Natural killer cell (primary cell): ENCODE results near the gene SLC25A48. TPM values are rescaled to one million over a fixed set of nuclear protein-coding genes. Genes with fewer than 3 reads are reported as not detected.

Source experiments
- ATAC-seq, 3 donors: fragments of 150-1000 bp in 2 of 3; fragments of 200-7000 bp in 1 of 3; cut with Tn5 transposase; 1 replicate in 1 of 3; 2 replicates in 2 of 3; pipeline ENCODE4 v1.10.0; 2021; ENCODE audit warnings: mild to moderate bottlenecking in 2 of 3, moderate library complexity in 2 of 3
- DNase-seq, 2 donors: peaks; one replicate each; pipeline versions ENCODE4 v3.0.0 to v3.0.0-alpha.2; 2013 to 2021; ENCODE audit warnings: mixed read lengths in 1 of 2
- H3K27ac ChIP-seq: one replicate; pipeline ENCODE4 v1.5.1; 2013; ENCODE audit warnings: mild to moderate bottlenecking, low read length
- H3K27me3 ChIP-seq: one replicate; pipeline ENCODE4 v1.6.1; 2013; ENCODE audit warnings: low read length; ENCODE audit not compliant: control insufficient read depth, insufficient read depth
- H3K36me3 ChIP-seq: one replicate; pipeline ENCODE4 v1.6.1; 2013; ENCODE audit warnings: low read length; ENCODE audit not compliant: control insufficient read depth, insufficient read depth
- H3K4me1 ChIP-seq: one replicate; pipeline ENCODE4 v1.6.1; 2013; ENCODE audit warnings: low read length; ENCODE audit not compliant: control insufficient read depth, insufficient read depth
- H3K4me3 ChIP-seq: one replicate; pipeline ENCODE4 v1.5.1; 2013; ENCODE audit warnings: low read length
- H3K9me3 ChIP-seq: one replicate; pipeline ENCODE4 v1.6.1; 2013; ENCODE audit warnings: low read length; ENCODE audit not compliant: control insufficient read depth, insufficient read depth
- H3K27ac Mint-ChIP-seq, 2 donors: one replicate each; pipeline ENCODE4 v1.8.0; 2022; ENCODE audit warnings: mild to moderate bottlenecking in 2 of 2, mixed read lengths in 2 of 2, moderate library complexity in 1 of 2
- H3K27me3 Mint-ChIP-seq, 2 donors: one replicate each; pipeline ENCODE4 v1.8.0; 2022; ENCODE audit warnings: low read depth in 2 of 2, mixed read lengths in 2 of 2
- H3K36me3 Mint-ChIP-seq: one replicate; pipeline ENCODE4 v1.8.0; 2022; ENCODE audit warnings: mixed read lengths
- H3K4me1 Mint-ChIP-seq, 2 donors: one replicate each; pipeline ENCODE4 v1.8.0; 2022; ENCODE audit warnings: mixed read lengths in 2 of 2
- H3K4me3 Mint-ChIP-seq: one replicate; pipeline ENCODE4 v1.8.0; 2022; ENCODE audit warnings: mild to moderate bottlenecking, moderate library complexity, mixed read lengths
- H3K9me3 Mint-ChIP-seq, 2 donors: one replicate each; pipeline ENCODE4 v1.8.0; 2022; ENCODE audit warnings: mixed read lengths in 2 of 2
- WGBS: methylation state at CpG from one replicate; pipeline ENCODE4 v1.1.7; 2013; ENCODE audit warnings: missing lambda C conversion rate; ENCODE audit not compliant: insufficient coverage; 5-methylcytosine and 5-hydroxymethylcytosine counted together
- intact Hi-C: fragments of 100-400 bp; cut with micrococcal nuclease; formaldehyde crosslinking; loops from one replicate; pipeline ENCODE4 v1.14.2; 2022
- total RNA-seq, 4 donors: library from RNA; stranded (reverse); fragments of 120-200 nt in 1 of 4; gene quantifications; one replicate each; pipeline versions ENCODE4 v1.2.3 to v1.2.4, GENCODE V29; 2013 to 2022
- TF ChIP-seq, protein P1 (sequence below): fragments of 200-600 bp; IDR thresholded peaks from one replicate; pipeline ENCODE4 v1.8.0; 2022; ENCODE audit warnings: antibody characterized with exemption

SLC25A48 gene
- total RNA-seq, 3 donors from 2014 or later (not counting 1 experiment from before 2014, with no cell fraction given): not detected

DNA sequence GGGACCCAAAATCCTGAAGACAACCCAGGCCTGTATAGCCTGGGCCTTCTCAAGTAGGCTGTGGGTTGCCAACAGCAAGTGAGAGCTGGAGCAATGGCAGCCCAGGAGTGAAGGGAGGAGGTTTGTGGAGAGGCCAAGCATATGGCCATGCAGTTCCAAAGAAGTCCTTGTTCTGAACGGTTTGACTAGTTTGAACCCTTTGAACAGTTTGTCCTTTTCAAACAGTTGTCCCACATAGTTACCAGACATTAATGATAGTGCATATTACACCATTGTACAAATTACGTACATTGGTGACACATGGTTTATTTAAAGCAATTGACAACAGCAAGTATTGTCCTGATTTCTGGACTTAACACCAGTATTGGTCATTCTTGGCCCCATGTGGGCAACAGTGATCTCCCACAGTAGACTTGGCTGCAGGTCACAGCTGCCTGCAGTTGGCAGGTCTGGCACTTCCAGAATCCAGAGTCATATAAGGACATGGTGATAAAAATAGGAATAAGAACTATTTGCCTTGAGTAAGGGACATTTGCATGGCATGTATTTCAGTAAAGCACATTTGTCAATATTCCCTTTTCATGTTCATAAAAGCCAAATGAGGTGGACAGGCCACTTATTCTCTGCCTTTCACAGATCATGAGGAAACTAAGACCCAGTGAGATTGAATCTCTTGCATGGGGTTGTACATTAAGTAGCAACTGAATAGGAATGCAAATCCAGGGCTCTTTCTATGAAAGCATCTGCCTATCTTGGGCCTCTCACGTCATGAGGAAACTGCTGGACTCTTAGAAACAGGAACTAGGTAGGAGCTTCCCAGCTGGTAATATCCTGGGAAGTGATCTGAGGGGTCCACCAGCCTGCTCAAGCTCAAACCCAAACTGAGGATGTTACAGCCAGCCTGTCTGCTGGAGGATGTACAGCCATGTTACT, 30.3 kb downstream of the SLC25A48 start:
- Mint-ChIP-seq H3K27ac (no peak overlapping the region), H3K4me1 (no peaks in the 10 kb centered on the region), H3K27me3 (peaks cover 5% of the 10 kb centered on the region in 2 donors), H3K9me3 (no peaks in the 10 kb centered on the region), H3K4me3 (no peak overlapping the region), H3K36me3 (no peaks in the 10 kb centered on the region)
- H3K4me1 ChIP-seq: no peaks in the 10 kb centered on the region
- H3K27ac ChIP-seq: no peak overlapping the region
- no peaks in the 10 kb centered on the region for H3K9me3 ChIP-seq
- H3K27me3 ChIP-seq: no peaks in the 10 kb centered on the region
- intact Hi-C loops: no loop called here
- no peaks in the 10 kb centered on the region for H3K36me3 ChIP-seq
- DNase-seq (no peak), ATAC-seq (no peak)
- TF ChIP-seq, protein P1, sequence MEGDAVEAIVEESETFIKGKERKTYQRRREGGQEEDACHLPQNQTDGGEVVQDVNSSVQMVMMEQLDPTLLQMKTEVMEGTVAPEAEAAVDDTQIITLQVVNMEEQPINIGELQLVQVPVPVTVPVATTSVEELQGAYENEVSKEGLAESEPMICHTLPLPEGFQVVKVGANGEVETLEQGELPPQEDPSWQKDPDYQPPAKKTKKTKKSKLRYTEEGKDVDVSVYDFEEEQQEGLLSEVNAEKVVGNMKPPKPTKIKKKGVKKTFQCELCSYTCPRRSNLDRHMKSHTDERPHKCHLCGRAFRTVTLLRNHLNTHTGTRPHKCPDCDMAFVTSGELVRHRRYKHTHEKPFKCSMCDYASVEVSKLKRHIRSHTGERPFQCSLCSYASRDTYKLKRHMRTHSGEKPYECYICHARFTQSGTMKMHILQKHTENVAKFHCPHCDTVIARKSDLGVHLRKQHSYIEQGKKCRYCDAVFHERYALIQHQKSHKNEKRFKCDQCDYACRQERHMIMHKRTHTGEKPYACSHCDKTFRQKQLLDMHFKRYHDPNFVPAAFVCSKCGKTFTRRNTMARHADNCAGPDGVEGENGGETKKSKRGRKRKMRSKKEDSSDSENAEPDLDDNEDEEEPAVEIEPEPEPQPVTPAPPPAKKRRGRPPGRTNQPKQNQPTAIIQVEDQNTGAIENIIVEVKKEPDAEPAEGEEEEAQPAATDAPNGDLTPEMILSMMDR: no peak
- H3K4me3 ChIP-seq: no peak overlapping the region
- 67% methylated on average over 3 of the region's 3 CpGs for WGBS

DNA sequence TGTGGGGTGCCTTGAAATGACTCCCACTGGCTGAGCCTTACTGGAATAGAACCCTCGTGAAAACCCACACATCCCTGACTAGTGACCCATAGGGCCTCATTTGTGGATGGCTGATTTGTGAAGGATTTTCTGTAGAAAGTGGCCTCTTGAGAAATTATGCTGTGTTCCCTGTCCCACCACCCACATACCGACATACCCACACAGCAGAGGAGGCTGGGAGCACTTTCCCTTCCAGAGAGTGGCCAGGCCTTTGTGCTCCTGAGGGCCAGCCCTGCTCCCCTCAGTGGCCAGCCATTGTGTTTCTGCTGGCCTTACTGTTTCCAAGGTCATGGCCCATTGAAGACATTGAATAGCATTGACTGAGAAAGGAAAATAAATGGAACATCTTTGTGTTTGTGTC, 31.6 kb downstream of the SLC25A48 start:
- intact Hi-C loops: no loop called here
- Histone ChIP-seq H3K4me3 (no peak overlapping the region), H3K36me3 (no peaks in the 10 kb centered on the region), H3K4me1 (no peaks in the 10 kb centered on the region), H3K9me3 (no peaks in the 10 kb centered on the region), H3K27me3 (no peaks in the 10 kb centered on the region), H3K27ac (no peak overlapping the region)
- H3K4me1 Mint-ChIP-seq: no peaks in the 10 kb centered on the region
- no peaks in the 10 kb centered on the region for H3K9me3 Mint-ChIP-seq
- 80% methylated on average over 2 of the region's 2 CpGs for WGBS
- H3K36me3 Mint-ChIP-seq: no peaks in the 10 kb centered on the region
- H3K27me3 Mint-ChIP-seq: peaks cover 5% of the 10 kb centered on the region in 2 donors
- H3K27ac Mint-ChIP-seq: no peak overlapping the region
- no peak for DNase-seq
- no peak overlapping the region for H3K4me3 Mint-ChIP-seq
- ATAC-seq: no peak
- TF ChIP-seq, protein P1: no peak

DNA sequence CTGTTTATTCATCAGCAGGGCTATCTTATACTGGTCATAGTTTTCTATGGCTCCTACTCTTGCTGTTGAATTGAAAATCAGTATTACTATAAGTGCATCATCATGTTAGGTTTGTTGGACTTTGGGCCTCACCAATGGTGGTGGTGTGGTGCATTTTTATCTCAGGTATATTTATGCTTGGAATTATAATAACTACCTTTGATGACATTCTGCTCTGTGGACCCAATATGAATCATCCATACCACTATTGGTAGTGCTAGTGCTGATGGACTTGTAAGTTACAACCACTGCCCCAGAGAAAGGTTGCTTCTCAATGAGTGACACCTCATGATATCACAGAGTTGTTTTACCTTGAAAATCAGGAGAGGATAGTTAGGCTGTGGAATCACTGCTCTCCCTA, 33.1 kb downstream of the SLC25A48 start:
- Mint-ChIP-seq H3K36me3 (no peaks in the 10 kb centered on the region), H3K4me1 (no peaks in the 10 kb centered on the region), H3K27ac (no peak overlapping the region), H3K27me3 (peaks cover 5% of the 10 kb centered on the region in 2 donors), H3K4me3 (no peak overlapping the region), H3K9me3 (no peaks in the 10 kb centered on the region)
- no peak overlapping the region for H3K4me3 ChIP-seq
- no peaks in the 10 kb centered on the region for H3K4me1 ChIP-seq
- no peaks in the 10 kb centered on the region for H3K36me3 ChIP-seq
- DNase-seq: no peak
- TF ChIP-seq, protein P1: no peak
- intact Hi-C loops: no loop called here
- H3K9me3 ChIP-seq: no peaks in the 10 kb centered on the region
- H3K27me3 ChIP-seq: no peaks in the 10 kb centered on the region
- H3K27ac ChIP-seq: no peak overlapping the region
- ATAC-seq: no peak
